HG02973 (cell line): ENCODE measurements around the gene FBXW2.

Experiments used
- ATAC-seq: cut with Tn5 transposase; IDR thresholded peaks from one replicate; pipeline ENCODE4 v1.9.1; 2021; ENCODE audit warnings: moderate library complexity; ENCODE audit not compliant: unreplicated experiment

Gene FBXW2

DNA sequence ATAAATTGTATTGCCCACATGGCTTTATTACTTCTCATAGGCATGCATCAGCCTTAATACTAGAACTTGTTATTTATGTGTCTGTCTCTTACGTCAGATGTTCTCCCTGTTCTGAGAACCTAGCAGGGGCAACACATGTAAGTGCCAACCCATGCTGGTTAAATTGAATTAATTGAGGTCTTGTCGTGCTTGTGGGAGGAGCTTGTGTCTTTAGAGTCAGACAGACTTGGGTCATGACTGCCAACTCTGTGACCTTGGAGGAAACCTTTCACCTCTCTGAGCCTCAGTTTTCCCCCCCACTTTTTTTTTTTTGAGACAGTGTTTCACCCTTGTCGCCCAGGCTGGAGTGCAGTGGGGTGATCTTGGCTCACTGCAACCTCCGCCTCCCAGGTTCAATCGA is 76.7 kb downstream of the FBXW2 start:
- ATAC-seq, result no peak

DNA sequence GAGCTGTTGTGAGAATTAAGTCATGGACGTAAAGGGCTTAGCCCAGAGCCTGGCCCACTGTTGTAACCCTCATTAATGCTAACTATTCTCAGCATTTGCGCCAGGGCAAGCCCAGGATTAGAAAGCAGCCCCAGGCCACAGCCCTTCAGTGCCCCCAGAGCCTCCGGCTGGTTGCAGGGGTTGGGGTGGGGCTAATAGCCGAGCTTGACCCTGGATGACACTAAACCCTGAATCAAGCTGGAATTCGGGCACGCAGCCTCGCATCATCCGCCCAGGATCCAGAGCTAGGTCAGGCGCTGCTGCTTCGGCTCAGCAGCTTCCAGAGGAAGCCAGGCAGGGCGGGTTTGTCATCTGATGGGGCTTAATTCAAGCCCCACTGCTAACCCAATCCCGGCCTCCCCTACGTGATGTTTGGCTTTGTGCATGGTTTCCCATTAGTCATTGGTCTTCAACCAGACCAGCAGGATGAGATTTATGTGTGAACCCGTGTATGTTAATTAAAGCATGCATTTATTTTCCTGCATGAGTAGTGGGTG is 77.8 kb downstream of the FBXW2 start:
- ATAC-seq, result no peak

DNA sequence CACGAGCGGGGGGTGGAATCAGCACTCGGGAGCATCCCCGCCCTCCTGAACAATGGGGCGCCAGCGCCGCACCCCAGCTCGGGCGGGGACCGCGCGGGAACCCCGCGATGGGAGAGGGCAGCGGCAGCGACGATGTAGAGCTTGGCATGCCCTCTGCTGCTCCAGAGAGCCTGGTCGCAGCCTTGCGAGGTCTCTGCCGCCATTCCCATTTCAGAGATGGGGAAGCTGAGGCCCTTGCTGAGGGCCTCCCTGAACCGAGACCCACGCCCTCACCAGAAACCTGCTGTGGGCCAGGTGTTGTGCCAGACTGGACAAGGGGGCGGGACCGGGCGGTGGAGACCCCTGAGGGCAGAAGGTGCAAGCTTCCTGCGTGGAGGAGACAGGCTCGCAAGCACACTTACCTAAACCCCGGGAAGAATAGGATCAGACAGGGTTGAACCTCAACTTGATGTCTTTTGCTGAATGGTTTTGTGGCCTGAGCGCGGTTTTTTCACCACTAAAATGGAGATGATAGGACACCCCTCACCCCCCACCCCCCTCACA is 78.3 kb downstream of the FBXW2 start:
- no peak for ATAC-seq

DNA sequence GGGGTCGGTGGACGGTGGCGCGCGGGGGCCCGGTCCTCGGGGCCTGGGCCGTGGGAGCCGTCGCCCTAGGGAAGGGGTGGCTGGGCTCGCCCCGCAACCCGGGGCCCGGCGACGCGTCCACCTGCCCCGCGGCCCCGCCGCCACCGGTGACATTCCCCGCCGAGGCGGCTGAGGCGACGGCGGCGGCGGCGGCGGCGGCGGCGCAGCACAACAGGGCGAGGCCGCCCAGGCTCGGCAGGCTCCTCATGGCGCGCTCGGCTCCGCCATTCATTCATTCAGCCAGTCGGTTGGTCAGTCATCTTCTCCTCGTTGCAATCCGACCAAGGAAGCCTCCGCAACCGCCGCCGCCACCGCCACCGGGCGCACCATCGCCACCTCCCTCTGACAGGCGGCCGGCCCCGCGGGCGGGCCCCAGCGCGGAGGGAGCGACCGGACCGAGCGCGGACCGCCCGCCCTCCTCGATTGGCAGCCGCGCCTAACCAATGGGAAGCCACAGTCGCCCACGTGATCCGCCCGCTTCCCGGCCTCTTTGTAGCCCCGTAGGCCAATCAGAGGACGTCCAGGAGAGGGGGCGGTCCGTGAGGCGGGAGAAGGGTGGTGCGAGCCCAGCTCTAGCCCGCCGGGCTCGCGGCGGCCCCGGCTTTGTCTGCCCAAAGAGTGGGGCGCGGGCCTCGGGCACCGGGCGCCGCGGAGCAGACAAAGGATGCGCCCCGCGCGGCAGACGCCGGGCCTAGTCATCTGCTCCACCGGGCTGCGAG is 78.9 kb downstream of the FBXW2 start, which contains the start of gene MEGF9:
TSS of gene MEGF9 (minus strand) at position 383 of the 758 bp plus-strand sequence. CDS start at position 271, 112 bp downstream.
- ATAC-seq, result peak; percentile 94

DNA sequence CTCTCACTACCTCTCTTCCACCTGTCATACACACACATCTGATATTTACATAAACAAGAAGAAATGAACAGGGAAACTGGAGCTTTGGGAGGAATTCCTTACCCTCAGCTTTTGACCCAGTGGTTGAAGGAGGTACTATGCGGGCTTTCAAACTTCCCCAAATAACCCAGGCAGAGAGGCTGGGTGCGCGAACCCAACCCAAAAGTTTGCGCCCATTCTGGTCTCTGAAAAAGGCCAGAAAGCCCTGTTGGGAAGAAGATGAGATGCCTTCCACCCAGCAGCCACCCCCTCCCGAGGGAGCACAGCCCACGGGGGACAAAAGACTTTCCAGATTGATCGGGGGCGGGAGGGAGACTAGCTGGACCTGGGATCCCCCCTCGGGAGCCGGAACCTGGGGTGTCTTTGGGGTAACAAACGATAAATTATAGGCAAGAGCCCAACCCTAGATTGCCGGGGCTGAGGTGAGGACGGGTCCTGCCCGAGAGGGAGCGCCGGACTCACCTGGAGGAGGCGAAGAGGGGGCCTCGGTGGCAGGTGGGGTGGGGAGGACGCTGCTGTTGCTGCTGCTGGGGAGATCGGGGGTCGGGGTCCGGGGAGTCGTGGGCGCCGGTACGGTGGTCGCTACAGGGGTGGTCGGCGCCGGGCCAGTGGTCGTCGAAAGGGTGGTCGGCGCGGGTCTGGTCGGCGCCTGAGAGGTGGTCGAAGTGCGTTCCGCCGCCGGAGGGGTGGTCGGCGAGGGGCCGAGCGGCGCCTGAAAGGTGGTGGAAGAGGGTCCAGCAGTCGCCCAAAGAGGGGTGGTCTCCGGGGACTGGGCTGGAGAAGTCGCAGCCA is 79.7 kb downstream of the FBXW2 start:
- no peak for ATAC-seq

DNA sequence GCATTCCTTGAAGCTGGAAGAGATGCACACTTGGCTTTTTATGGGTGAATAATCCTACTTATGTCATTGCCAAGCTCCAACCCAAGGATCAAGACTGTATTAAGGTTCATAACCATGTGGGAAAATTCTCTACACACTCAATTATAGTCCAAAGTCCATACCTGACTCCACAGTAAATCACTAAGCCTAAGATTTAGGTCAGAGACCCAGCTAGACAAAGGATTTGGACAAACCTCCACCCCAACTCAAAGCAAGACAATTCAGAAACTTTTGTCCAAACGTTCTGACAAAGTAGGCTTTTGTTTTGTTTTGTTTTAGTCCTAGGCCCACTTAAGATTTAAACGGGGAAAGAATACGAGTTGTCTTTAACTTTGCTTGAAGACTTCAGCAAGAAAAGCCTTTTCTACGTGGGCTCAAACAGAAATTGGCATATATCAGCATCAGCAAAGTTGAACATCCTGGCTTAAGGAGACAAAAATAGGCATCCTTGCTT is 80.6 kb downstream of the FBXW2 start:
- no peak for ATAC-seq

DNA sequence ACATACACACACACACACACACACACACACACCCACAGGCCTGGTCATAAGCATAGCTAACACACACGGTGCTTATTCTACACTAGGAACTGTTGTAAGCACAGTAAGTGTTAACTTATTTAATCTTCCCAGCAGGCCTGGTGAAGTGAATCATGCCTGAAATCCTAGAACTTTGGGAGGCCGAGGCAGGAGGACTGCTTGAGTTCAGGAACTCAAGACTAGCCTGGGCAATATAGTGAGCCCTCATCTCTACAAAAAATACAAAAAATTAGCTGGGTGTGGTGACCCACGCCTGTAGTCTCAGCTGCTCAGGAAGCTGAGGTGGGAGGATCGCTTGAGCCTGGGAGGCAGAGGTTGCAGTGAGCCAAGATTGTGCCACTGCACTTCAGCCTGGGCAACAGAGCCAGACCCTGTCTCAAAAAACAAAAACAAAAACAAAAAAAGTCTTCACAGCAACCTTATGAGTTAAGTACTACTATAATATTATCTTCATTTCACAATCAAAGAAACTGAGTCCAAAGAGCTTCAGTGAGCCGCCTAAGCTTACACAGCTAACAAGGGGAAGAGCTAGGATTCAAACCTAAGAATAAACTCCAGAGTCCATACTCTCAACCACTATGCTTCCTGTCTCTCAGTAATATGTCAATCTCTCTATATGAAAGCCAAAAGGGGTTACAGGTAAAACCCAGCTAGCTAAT is 81.2 kb downstream of the FBXW2 start:
- no peak for ATAC-seq

DNA sequence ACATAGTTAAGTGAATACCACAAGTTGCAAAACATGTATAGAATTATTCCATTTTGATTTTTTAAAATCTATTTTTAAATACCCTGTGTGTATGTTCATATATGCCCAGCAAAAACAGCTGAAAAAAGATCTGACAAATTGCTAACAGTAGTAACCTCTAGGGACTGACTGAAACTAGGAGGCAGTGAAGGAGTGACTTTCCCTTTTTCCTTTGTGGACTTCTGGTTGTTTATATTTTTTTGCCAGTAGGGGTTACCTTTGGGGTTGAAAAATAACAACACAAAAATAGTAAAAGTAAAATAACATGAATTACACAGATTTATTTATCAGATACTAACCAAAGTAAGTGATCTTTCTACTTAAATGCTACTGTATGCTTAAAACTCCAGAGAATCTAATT is 81.9 kb downstream of the FBXW2 start:
- no peak for ATAC-seq

DNA sequence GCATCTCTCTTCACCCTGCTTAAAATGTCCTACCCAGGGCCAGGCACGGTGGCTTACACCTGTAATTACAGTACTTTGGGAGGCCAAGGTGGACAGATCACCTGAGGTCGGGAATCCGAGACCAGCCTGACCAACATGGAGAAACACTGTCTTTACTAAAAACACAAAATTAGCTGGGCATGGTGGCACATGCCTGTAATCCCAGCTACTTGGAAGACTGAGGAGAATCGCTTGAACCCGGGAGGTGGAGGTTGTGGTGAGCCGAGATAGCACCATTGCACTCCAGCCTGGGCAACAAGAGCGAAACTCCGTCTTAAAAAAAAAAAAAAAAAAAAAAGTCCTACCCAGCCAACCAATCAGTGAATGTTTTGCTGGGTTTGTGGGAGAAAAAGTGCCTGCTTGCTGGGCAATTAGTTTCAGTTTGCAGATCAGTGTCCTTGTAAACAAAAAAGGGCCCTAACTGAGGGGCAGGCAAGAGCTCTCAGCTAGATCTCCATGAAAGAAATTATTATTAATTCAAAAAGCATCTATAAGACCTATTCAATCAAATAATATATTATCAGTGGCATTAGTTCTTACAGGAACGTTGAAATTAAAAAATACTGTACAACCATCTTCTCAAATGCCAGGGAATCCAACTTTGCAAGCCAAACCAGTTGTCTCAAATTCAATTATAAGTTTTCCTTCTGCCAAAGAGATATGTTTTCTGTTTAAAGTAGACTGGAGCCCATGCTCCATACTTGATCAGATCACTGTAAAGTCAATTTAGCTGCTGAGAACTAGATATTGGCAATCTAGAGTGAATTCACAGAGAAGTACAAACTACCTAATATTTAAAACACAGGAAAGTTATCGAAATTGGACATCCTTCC is 82.9 kb downstream of the FBXW2 start:
- no peak for ATAC-seq

DNA sequence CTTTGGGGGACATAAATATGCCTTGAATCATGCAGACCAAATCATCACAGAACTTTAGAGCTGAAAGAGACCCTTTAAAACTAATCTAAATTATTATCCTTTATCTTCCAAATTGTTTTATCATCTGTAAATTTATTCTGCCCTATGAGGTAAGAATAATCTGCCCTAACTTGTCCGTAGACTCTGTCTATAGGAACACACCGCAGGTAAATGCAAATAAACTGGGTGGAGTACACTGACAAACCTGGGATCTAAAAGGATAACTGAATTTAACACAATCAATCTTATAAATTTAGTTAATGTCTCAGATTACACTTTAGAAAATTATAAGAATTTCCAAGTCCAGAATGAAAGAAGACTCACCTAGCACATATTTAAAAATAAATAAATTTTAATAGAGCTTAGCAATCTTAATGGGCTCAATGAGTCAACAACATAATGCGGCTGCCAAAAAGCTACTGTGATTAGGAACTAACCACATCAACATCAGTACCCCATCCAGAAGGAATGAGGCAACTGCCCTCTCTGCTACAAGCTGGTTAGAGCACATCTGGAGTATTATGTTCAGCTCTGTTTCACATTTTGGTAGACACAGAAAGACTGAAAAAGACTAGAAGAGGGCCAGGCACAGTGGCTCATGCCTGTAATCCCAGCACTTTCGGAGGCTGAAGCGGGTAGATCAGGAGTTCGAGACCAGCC is 84.5 kb downstream of the FBXW2 start:
- no peak for ATAC-seq

DNA sequence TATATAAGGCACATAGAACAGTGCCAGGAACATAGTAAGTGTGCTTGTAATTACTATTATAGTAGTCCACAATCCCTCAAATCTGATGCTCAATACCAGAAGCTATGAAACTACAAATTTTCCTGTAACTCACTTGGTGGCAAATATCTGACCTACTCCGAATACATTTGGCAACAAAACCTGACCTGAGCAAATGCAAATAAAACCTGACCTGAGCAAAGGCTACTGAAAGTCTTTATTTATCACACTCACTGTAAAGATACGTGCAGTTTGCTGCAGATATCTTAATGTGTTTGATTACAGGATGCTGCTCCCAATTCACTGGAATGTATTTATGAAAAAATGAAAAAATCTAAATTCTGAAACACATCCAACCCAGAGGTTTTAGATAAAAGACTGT is 86.0 kb downstream of the FBXW2 start:
- no peak for ATAC-seq
